Measurements from ENCODE around the gene KATNAL1. TPM values are rescaled to one million over a fixed set of nuclear protein-coding genes. Genes with fewer than 3 reads are reported as not detected.

Gene KATNAL1
- total RNA-seq, 1 experiment from 2014 or later = 43.5 TPM

DNA sequence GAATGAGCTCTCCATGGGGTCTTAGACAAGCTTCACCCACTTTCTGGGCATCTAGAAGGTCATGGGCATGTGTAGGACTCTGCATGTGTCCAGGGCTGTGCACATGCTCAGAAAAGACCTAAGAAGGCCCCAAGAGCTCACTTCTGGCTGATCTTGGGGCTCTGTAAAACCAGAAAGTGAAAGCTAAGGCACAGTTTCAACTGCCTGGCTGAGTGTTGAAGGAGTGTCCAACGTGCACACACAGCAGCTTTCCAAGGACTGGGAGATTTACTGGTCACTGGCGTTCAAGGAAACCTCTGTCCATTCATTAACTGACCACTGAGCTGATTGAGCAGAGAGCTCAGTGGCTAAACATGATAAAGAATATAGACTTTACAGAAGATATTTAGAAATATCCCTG is 137.9 kb downstream of the KATNAL1 start:
- Histone ChIP-seq H3K4me3 (no peak overlapping the region), H3K27ac (no peak overlapping the region), H3K27me3 (replicated peaks) (no peaks in the 10 kb centered on the region), H3K4me1 (replicated peaks) (no peaks in the 10 kb centered on the region), H3K9me3 (replicated peaks) (no peaks in the 10 kb centered on the region), H3K36me3 (no peaks in the 10 kb centered on the region)
- DNase-seq (ENCODE audit: low read depth in 1 of 2, low spot score in 2 of 2) = no peak

GRCh38 chr13:30165796-30166195 is 141.6 kb downstream of the KATNAL1 start:
- H3K4me3 ChIP-seq = no peak overlapping the region
- no peaks in the 10 kb centered on the region for H3K27me3 ChIP-seq (replicated peaks)
- H3K27ac ChIP-seq = no peak overlapping the region
- DNase-seq (ENCODE audit: low read depth in 1 of 2, low spot score in 2 of 2) = no peak
- H3K4me1 ChIP-seq (replicated peaks) = no peaks in the 10 kb centered on the region
- no peaks in the 10 kb centered on the region for H3K36me3 ChIP-seq
- no peaks in the 10 kb centered on the region for H3K9me3 ChIP-seq (replicated peaks)

DNA sequence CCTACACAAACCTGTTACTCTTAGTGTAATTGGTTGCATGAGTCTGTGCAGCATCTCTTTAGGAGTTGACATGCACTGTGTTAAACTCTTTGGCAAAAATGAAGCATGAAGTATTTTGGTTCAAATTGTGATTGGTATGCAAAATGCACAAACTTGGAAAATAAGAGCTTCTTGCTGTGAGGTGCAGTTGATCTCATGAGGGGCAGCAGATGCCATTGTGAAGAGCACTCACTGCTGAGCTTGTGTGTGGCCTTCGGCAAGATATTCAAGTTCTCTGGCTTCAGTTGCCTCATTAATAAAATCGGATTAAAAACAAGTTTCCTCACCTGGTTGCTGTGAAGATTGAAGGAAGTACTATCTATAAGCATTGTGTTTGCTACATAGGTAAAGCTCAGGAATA is 142.3 kb downstream of the KATNAL1 start:
- Histone ChIP-seq H3K4me1 (replicated peaks) (peaks cover 3% of the 10 kb centered on the region), H3K27ac (no peak overlapping the region), H3K27me3 (replicated peaks) (no peaks in the 10 kb centered on the region), H3K4me3 (no peak overlapping the region), H3K9me3 (replicated peaks) (no peaks in the 10 kb centered on the region), H3K36me3 (no peaks in the 10 kb centered on the region)
- DNase-seq (ENCODE audit: low read depth in 1 of 2, low spot score in 2 of 2) = no peak

- Histone ChIP-seq H3K36me3 (no peaks in the 10 kb centered on the region), H3K27ac (no peak overlapping the region), H3K27me3 (replicated peaks) (no peaks in the 10 kb centered on the region), H3K4me1 (replicated peaks) (peaks cover 12% of the 10 kb centered on the region), H3K9me3 (replicated peaks) (no peaks in the 10 kb centered on the region), H3K4me3 (no peak overlapping the region)
- DNase-seq (ENCODE audit: low read depth in 1 of 2, low spot score in 2 of 2) = no peak
These were observed 143.2 kb downstream of the KATNAL1 start for GRCh38 chr13:30164146-30164545.

DNA sequence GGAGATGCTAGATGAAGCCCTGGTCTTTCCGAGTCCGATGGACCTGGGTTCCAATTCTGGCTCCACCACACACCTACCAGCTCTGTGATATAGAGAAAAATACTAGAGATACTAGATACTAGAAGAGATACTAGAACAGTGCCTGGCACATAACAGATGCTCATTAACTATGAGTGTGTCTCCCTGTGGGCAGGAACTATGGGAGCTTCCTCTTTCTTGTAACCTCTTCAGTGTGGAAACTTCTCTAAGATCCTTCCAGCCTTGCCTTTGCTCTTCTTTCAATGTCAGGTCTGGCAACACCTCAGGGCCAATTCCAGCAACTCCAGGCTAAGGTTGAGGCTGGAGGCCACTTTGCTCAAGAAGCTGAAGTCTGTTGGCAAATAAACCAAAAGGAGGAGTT is 143.9 kb downstream of the KATNAL1 start:
- no peak overlapping the region for H3K4me3 ChIP-seq
- DNase-seq (ENCODE audit: low read depth in 1 of 2, low spot score in 2 of 2) = no peak
- H3K4me1 ChIP-seq (replicated peaks) = peaks cover 19% of the 10 kb centered on the region
- H3K9me3 ChIP-seq (replicated peaks) = no peaks in the 10 kb centered on the region
- no peaks in the 10 kb centered on the region for H3K27me3 ChIP-seq (replicated peaks)
- H3K27ac ChIP-seq = no peak overlapping the region
- no peaks in the 10 kb centered on the region for H3K36me3 ChIP-seq

GRCh38 chr13:30159446-30159839 is 147.9 kb downstream of the KATNAL1 start:
- peaks cover 39% of the 10 kb centered on the region for H3K4me1 ChIP-seq (replicated peaks)
- H3K36me3 ChIP-seq = no peaks in the 10 kb centered on the region
- H3K4me3 ChIP-seq = no peak overlapping the region
- H3K27me3 ChIP-seq (replicated peaks) = no peaks in the 10 kb centered on the region
- peak overlapping the region; percentile 57 for H3K27ac ChIP-seq
- peak; percentile 85 to 91 for DNase-seq (ENCODE audit: low read depth in 1 of 2, low spot score in 2 of 2)
- no peaks in the 10 kb centered on the region for H3K9me3 ChIP-seq (replicated peaks)

- H3K4me1 ChIP-seq (replicated peaks) = peaks cover 44% of the 10 kb centered on the region
- no peaks in the 10 kb centered on the region for H3K9me3 ChIP-seq (replicated peaks)
- peak; percentile 57 for DNase-seq (ENCODE audit: low read depth in 1 of 2, low spot score in 2 of 2)
- H3K27ac ChIP-seq = peak overlapping the region; percentile 57
- no peak overlapping the region for H3K4me3 ChIP-seq
- H3K27me3 ChIP-seq (replicated peaks) = no peaks in the 10 kb centered on the region
- H3K36me3 ChIP-seq = no peaks in the 10 kb centered on the region
These were observed 148.4 kb downstream of the KATNAL1 start for GRCh38 chr13:30158774-30159445.

DNA sequence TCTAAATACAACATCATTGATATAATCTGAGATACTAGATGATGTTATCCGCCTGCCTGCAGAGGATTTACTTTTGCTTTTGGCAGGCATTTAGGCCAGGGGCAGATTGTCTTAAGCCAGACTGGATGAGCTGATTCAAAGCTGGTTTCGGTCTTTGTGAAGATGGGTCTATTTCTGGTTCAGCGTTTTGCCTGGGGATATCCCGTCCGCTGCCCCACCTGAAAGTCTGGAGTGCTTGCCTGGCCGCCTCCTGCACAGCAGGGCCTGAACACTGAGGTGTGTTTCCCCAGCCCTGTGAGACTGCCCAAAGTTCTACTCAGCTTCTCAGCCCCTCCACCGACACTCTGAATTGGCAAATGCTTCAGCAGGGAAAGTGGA is 149.7 kb downstream of the KATNAL1 start:
- no peak overlapping the region for H3K27ac ChIP-seq
- no peaks in the 10 kb centered on the region for H3K36me3 ChIP-seq
- H3K27me3 ChIP-seq (replicated peaks) = no peaks in the 10 kb centered on the region
- no peak overlapping the region for H3K4me3 ChIP-seq
- peaks cover 47% of the 10 kb centered on the region for H3K4me1 ChIP-seq (replicated peaks)
- H3K9me3 ChIP-seq (replicated peaks) = no peaks in the 10 kb centered on the region
- DNase-seq (ENCODE audit: low read depth in 1 of 2, low spot score in 2 of 2) = no peak

DNA sequence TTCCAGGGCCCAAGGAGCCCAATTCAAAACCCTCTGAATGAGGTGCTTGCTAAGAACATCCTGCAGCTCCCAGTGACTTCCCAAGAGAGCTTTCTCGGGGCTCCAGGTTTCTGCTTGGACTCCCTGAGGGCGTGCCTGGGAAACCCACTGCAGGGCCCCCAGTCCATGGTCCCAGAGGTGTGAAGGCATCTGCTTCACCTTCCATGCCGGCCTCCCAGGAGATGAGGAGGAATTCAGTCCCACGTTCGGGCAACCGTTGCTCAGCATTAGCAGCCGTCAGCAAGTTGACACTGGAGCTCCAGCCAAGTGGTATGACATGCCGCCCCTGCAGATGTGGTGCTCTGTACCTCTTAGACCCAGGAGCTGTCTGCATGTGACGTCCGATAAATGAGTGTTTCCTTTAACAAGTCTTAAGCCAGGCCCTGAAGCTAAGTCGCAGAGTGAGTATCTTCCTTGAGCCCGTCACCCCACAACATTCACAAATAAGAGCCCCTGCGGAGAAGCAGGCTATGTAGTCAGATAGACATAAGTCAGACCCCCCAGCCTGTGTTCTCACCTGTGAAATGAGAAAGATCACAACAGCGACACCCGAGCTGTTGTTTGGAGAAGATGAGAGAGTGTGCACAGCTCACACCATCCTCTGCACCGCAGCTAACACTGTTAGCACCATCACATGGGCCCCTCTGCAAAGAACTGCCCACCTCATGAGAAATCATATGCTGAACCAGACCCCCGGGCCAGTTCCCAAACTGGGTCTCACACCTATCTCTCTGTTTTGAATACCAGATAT is 150.3 kb downstream of the KATNAL1 start:
- DNase-seq (ENCODE audit: low read depth in 1 of 2, low spot score in 2 of 2) = no peak
- Histone ChIP-seq H3K27me3 (replicated peaks) (no peaks in the 10 kb centered on the region), H3K36me3 (no peaks in the 10 kb centered on the region), H3K4me3 (no peak overlapping the region), H3K9me3 (replicated peaks) (no peaks in the 10 kb centered on the region), H3K4me1 (replicated peaks) (peaks cover 47% of the 10 kb centered on the region), H3K27ac (no peak overlapping the region)

GRCh38 chr13:30156270-30156669 is 151.1 kb downstream of the KATNAL1 start:
- Histone ChIP-seq H3K36me3 (no peaks in the 10 kb centered on the region), H3K4me3 (no peak overlapping the region), H3K9me3 (replicated peaks) (no peaks in the 10 kb centered on the region), H3K27ac (no peak overlapping the region), H3K4me1 (replicated peaks) (peaks cover 47% of the 10 kb centered on the region), H3K27me3 (replicated peaks) (no peaks in the 10 kb centered on the region)
- DNase-seq (ENCODE audit: low read depth in 1 of 2, low spot score in 2 of 2) = peak in 1 of 2 experiments; percentile 36

- Histone ChIP-seq H3K27ac (no peak overlapping the region), H3K4me3 (no peak overlapping the region), H3K4me1 (replicated peaks) (peaks cover 43% of the 10 kb centered on the region), H3K36me3 (no peaks in the 10 kb centered on the region), H3K9me3 (replicated peaks) (no peaks in the 10 kb centered on the region), H3K27me3 (replicated peaks) (no peaks in the 10 kb centered on the region)
- no peak for DNase-seq (ENCODE audit: low read depth in 1 of 2, low spot score in 2 of 2)
These were observed 152.4 kb downstream of the KATNAL1 start for GRCh38 chr13:30154931-30155330.

DNA sequence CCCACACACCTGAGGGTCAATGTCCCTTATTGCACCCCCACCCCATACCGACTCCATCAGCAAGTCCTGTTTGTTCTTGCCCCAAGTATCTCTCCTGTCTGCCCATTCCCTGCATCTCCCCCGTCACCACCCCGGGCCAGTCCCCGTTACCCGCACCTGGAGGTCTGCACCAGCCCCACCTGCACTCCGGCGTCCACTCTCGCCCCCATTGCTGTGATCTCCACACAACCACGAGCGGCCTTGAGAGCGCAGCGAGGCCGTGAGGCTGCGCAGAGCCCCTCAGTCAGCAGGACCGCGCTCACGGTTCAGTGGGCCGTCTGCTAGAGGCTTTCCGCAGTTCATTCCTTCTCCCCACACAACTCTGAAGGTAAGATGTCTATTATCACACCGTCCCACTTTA is 152.8 kb downstream of the KATNAL1 start:
- Histone ChIP-seq H3K36me3 (no peaks in the 10 kb centered on the region), H3K4me1 (replicated peaks) (peaks cover 39% of the 10 kb centered on the region), H3K27ac (no peak overlapping the region), H3K9me3 (replicated peaks) (no peaks in the 10 kb centered on the region), H3K27me3 (replicated peaks) (no peaks in the 10 kb centered on the region), H3K4me3 (no peak overlapping the region)
- DNase-seq (ENCODE audit: low read depth in 1 of 2, low spot score in 2 of 2) = no peak

DNA sequence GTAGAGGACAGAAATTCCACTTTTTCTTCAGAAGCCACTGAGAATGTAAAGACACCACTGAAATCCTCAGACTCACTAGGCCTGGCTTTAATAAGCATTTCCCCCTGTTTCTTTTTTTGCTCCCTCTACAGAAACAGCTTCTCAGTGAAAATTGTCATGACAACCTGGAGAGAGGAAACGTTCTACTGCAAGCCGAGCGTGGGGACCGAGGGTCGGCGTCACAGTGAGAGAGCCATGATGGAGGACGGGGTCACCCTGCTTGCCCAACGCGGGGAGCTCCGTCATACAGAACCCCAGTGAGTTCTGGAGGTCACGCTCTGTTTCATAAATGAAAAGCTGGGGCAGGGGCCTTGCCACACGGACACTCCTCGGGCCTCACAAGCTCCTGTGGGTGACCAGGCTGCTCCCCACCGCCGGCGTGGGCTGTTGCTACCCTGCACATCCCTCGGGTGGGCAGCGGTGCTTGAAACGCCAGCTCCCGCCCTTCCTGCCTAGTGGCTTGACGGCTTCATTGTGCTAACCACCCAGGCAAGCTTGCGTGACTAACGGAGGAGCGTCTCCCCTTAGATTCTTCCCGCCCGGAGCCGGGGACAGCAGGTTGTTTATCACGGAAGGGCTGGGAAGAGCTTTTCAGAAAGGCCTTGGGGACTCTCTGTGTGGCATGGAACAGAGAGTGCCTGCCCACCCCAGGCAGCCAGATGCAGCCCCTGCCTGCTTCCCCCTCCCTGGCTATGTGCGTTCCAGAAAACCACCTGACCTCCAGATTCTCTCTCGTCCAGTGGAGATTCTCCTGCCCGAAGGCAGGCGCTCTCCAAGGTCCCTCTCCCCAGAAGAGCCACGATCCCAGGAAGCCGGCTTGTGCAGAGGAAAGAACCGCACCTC is 153.6 kb downstream of the KATNAL1 start:
- H3K9me3 ChIP-seq (replicated peaks) = no peaks in the 10 kb centered on the region
- H3K4me1 ChIP-seq (replicated peaks) = peaks cover 32% of the 10 kb centered on the region
- H3K4me3 ChIP-seq = no peak overlapping the region
- H3K27ac ChIP-seq = no peak overlapping the region
- H3K27me3 ChIP-seq (replicated peaks) = no peaks in the 10 kb centered on the region
- peak in 1 of 2 experiments; percentile 12 for DNase-seq (ENCODE audit: low read depth in 1 of 2, low spot score in 2 of 2)
- no peaks in the 10 kb centered on the region for H3K36me3 ChIP-seq

All from SJSA1 (cell line).